LNCAP (cell line): ENCODE measurements around the gene KLF2.

Experiments
- TF ChIP-seq, protein P1 (sequence below): fragments of 450-650 bp; IDR thresholded peaks from 2 replicates; pipeline ENCODE4 v1.5.1; 2017; ENCODE audit warnings: mild to moderate bottlenecking

The KLF2 gene

DNA sequence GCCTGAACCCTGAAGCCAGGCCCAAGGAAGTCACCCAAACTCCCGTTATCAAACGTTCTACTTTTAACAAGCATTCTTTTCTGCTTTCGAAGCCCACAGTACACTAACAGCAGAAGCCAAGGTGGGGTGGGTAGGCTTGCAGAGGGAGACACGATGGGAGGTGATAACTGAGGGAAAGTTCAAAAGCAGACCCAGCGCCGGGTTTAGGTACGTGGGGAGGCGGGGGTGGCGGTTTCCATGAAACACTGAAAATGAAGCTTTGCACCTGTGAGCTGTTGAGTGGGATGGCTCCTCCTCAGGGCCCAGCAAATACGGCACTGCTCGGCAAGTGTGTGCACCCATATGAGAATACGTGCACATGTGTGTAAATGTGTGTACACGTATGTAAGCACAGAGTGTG is 49.8 kb downstream of the KLF2 start:
- TF ChIP-seq, protein P1, sequence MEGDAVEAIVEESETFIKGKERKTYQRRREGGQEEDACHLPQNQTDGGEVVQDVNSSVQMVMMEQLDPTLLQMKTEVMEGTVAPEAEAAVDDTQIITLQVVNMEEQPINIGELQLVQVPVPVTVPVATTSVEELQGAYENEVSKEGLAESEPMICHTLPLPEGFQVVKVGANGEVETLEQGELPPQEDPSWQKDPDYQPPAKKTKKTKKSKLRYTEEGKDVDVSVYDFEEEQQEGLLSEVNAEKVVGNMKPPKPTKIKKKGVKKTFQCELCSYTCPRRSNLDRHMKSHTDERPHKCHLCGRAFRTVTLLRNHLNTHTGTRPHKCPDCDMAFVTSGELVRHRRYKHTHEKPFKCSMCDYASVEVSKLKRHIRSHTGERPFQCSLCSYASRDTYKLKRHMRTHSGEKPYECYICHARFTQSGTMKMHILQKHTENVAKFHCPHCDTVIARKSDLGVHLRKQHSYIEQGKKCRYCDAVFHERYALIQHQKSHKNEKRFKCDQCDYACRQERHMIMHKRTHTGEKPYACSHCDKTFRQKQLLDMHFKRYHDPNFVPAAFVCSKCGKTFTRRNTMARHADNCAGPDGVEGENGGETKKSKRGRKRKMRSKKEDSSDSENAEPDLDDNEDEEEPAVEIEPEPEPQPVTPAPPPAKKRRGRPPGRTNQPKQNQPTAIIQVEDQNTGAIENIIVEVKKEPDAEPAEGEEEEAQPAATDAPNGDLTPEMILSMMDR = no peak

DNA sequence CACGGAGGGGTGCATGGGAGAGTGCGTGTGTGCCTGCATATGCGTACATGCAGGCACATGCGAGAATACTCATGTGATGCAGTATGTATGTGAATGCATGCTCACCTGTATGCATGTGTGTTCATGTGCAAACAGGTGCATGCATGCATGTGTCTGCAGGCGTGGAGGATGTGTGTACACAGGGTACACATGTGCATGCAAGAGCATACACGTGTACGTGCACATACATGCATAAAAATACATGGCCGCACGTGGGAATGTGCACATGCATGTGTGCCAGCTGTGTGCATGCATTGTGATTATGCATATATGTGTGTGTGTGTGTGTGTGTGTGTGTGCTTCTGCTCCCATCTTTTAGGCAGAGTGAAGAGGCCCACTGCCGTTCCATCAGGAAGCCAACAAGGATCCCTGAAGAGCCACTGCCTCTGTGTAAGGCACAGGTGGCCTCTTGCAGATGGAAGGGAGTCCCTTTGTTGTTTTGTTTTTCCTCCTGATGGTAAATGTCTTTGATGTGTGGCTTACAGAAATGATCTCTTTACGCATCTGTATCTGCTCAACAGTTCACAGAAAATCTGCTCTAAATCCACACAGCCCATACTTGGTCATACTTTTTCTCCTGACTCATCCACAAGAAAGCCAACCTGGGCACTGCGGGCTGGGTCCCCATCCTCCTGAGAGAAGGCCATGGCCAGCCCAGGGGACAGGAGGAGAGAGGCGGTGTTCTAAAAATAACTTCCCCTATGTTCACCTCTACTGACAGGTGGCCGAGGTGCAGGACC is 50.7 kb downstream of the KLF2 start:
- TF ChIP-seq, protein P1 = no peak

GRCh38 chr19:16375936-16376185 is 51.2 kb downstream of the KLF2 start:
- TF ChIP-seq, protein P1 = no peak

DNA sequence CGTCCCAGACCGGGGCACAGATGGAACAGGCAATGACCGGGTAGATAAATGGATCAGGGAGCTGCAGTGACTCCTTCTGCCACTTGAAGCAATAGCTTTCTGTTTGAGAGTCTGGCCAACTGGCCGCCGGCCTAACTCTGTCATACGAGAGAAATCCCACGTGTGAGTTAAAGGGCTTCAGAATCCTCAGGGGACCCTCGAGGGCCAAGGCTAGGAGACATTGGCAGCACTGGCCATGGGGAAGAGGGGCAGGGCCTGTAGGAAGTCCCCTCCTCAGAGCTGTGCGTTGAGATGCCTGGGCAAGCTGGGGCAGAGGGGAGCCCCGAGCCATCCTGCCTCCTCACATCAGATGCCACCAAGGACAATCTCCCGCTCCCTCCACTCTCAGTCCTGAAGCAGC is 51.6 kb downstream of the KLF2 start:
- TF ChIP-seq, protein P1 = no peak

- TF ChIP-seq, protein P1 = peak; percentile 55
These were observed 52.0 kb downstream of the KLF2 start for GRCh38 chr19:16376649-16377048.

- TF ChIP-seq, protein P1 = no peak
These were observed 52.9 kb downstream of the KLF2 start for GRCh38 chr19:16377521-16377920.
